Ovary (tissue), 9 donors: ENCODE data around the gene SMG6. TPM values are rescaled to one million over a fixed set of nuclear protein-coding genes. Genes with fewer than 3 reads are reported as not detected.

Source experiments
- DNase-seq, 5 donors: peaks; one replicate each; pipeline ENCODE4 v3.0.0-alpha.2; 2019 to 2020
- H3K27ac ChIP-seq, 2 donors: fragments of 200-600 bp; one replicate each; pipeline versions ENCODE4 v1.5.1 to v1.8.0; 2019 to 2022
- H3K27me3 ChIP-seq: fragments of 200-600 bp; one replicate; pipeline ENCODE4 v1.8.0; 2022
- H3K36me3 ChIP-seq: fragments of 200-600 bp; sonication (generic); one replicate; pipeline ENCODE4 v1.5.1; 2019
- H3K4me1 ChIP-seq: one replicate; pipeline ENCODE4 v1.8.1; 2013; ENCODE audit warnings: mild to moderate bottlenecking, moderate library complexity; ENCODE audit not compliant: insufficient read depth
- H3K4me3 ChIP-seq: fragments of 200-600 bp; sonication (generic); one replicate; pipeline ENCODE4 v1.5.1; 2017
- H3K9me3 ChIP-seq, 2 donors: fragments of 200-600 bp in 1 of 2; sonication (generic) in 1 of 2; one replicate each; pipeline versions ENCODE4 v1.5.1 to v1.8.1; 2013 to 2019; ENCODE audit warnings: mild to moderate bottlenecking in 1 of 2, moderate library complexity in 1 of 2
- CTCF ChIP-seq, 3 donors: fragments of 450-650 bp in 2 of 3; fragments of 200-600 bp in 1 of 3; IDR thresholded peaks; one replicate each; pipeline versions ENCODE4 v1.5.1 to v1.8.0; 2016 to 2022; ENCODE audit warnings: antibody characterized with exemption in 3 of 3, mild to moderate bottlenecking in 1 of 3
- EP300 ChIP-seq: sonication (generic); formaldehyde crosslinking; IDR thresholded peaks from one replicate; pipeline ENCODE4 v1.6.1; 2017; ENCODE audit warnings: antibody characterized with exemption
- POLR2A ChIP-seq: fragments of 450-650 bp; IDR thresholded peaks from one replicate; pipeline ENCODE4 v1.6.1; 2017; ENCODE audit warnings: antibody characterized with exemption, mild to moderate bottlenecking, moderate library complexity
- WGBS, 3 donors: extraction: QIAGEN DNeasy Blood & Tissue Kit in 1 of 3; methylation state at CpG; one replicate each; pipeline versions ENCODE4 v1.1.5 to v1.1.7; 2013 to 2017; 5-methylcytosine and 5-hydroxymethylcytosine counted together
- intact Hi-C, 4 donors: fragments of 100-400 bp; cut with DNase I; formaldehyde crosslinking; loops; one replicate each; pipeline versions ENCODE4 v1.11.0 to v1.15.1; 2022 to 2023
- polyA plus RNA-seq, 2 donors: library from polyadenylated mRNA; stranded (reverse); fragments of 200-250 nt in 1 of 2; fragments of 350-450 nt in 1 of 2; fragmentation: Illumina TruSeq in 1 of 2; extraction: RNeasy Lipid Tissue Mini Kit (QIAGEN cat#74804) in 1 of 2; gene quantifications; one replicate each; pipeline ENCODE4 v1.2.3, GENCODE V29; 2013 to 2014
- total RNA-seq, 7 donors: library from RNA; depleted of rRNA in 2 of 7; stranded (reverse); fragments of >200 nt in 2 of 7; fragmentation: NEBNext Ultra II Directional in 3 of 7; extraction: Animal tissue kit (Norgen Biotek cat#: 25700) in 3 of 7; gene quantifications; one replicate each; pipeline versions ENCODE4 v1.1.0 to v1.2.4, GENCODE V29; 2016 to 2023
- donor health status: DM: no; HTN: no; CAD: no; lungs with moderate emphysema.
- donor health status: DM: no; HTN: no; CAD: no.
- donor health status: Bipolar disorder and iron deficiency.
- donor health status: DM: yes; HTN: yes; CAD: no.
- donor health status: DM: no; HTN: no; CAD: no.
- donor health status: DM: yes; HTN: yes; CAD: no.

The SMG6 gene
- total and polyA plus RNA-seq, 9 donors, result 33.8 to 66.0 (median 51.0) TPM

GRCh38 chr17:2106308-2106955, 197.2 kb downstream of the SMG6 start:
- WGBS, 3 donors, result 70 to 79% (median 71%) methylated on average over 11 of the region's 11 CpGs
- TF ChIP-seq POLR2A, result no peak
- H3K27me3 ChIP-seq, result no peaks in the 10 kb centered on the region
- H3K4me3 ChIP-seq, result no peak overlapping the region
- H3K9me3 ChIP-seq, result no peaks in the 10 kb centered on the region
- no peak overlapping the region for H3K27ac ChIP-seq
- intact Hi-C loops, result loop anchor here in 1 of 4 donors (10.0 kb wide), 1 partner anchor 48 kb away; no protein-coding TSS in a partner anchor
- no peaks in the 10 kb centered on the region for H3K4me1 ChIP-seq
- no peak for DNase-seq
- no peaks in the 10 kb centered on the region for H3K36me3 ChIP-seq

GRCh38 chr17:2105663-2106062, 197.9 kb downstream of the SMG6 start:
- no peak for TF ChIP-seq CTCF (IDR thresholded peaks at IDR 0.05)
- TF ChIP-seq POLR2A, result no peak
- no peak for TF ChIP-seq EP300
- H3K27me3 ChIP-seq, result no peaks in the 10 kb centered on the region
- H3K9me3 ChIP-seq, result no peaks in the 10 kb centered on the region
- no peak overlapping the region for H3K4me3 ChIP-seq
- WGBS, 3 donors, result 89 to 98% (median 97%) methylated on average over 1 of the region's 1 CpG
- H3K36me3 ChIP-seq, result no peaks in the 10 kb centered on the region
- H3K4me1 ChIP-seq, result no peaks in the 10 kb centered on the region
- intact Hi-C loops, result loop anchor here in 1 of 4 donors (10.0 kb wide), 1 partner anchor 49 kb away; no protein-coding TSS in a partner anchor
- H3K27ac ChIP-seq, result no peak overlapping the region
- no peak for DNase-seq

- no peaks in the 10 kb centered on the region for H3K36me3 ChIP-seq
- intact Hi-C loops, result loop anchor here in 1 of 4 donors (10.0 kb wide), 1 partner anchor 52 kb away; no protein-coding TSS in a partner anchor
- no peaks in the 10 kb centered on the region for H3K27me3 ChIP-seq
- 78 to 94% (median 92%) methylated on average over 9 of the region's 9 CpGs for WGBS, 3 donors
- no peak overlapping the region for H3K27ac ChIP-seq
- TF ChIP-seq POLR2A (no peak), EP300 (no peak), CTCF (IDR thresholded peaks at IDR 0.05) (no peak)
- no peaks in the 10 kb centered on the region for H3K9me3 ChIP-seq
- DNase-seq, result peak in 1 of 5 donors; percentile 1
- H3K4me3 ChIP-seq, result no peak overlapping the region
- H3K4me1 ChIP-seq, result no peaks in the 10 kb centered on the region
Observed at GRCh38 chr17:2102931-2103809, 200.4 kb downstream of the SMG6 start.

DNA sequence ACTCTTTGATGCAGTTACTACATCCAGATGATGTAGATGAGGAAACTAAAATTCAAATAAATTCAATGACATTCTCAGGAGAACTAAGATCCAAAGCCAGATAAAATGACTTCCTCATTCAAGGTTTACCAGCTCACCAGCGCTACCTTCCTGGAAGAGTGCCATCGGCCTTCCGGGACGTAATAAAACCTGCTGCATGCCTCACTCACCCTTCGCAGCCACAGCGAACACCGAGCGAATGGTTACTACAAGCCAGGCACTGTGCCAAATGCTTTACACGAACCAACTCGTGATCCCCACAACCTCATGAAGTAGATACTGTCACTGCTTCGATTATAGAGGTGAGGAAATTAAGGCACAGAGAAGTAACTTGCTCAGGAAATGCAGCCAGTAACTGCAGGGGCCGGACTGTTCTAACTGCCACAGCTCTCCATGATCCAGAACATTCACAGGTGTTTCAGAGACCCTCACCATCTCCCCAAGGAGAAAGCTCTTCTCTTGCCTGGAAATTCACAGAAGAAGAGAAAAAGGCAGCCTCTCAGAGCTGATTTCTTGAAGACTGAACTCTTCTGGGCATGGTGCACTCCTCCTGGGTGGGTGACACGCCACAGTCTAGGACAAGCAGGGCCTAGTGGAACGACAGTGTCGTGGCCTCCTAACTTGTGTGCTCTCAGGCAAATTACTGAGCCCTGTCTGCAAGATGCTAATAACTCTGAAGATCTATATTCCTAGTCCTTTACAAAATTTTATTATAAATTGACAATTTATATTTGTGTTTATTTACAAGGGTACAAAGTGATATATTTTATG, 201.9 kb downstream of the SMG6 start:
- H3K4me1 ChIP-seq, result no peaks in the 10 kb centered on the region
- TF ChIP-seq CTCF (IDR thresholded peaks at IDR 0.05) (no peak), POLR2A (no peak), EP300 (no peak)
- no peaks in the 10 kb centered on the region for H3K27me3 ChIP-seq
- no peak overlapping the region for H3K4me3 ChIP-seq
- DNase-seq, result peak in 1 of 5 donors; percentile 27
- H3K27ac ChIP-seq, result no peak overlapping the region
- intact Hi-C loops, result loop anchor here in 1 of 4 donors (10.0 kb wide), 1 partner anchor 53 kb away; no protein-coding TSS in a partner anchor
- WGBS, 3 donors, result 71 to 76% (median 74%) methylated on average over 15 of the region's 15 CpGs
- H3K36me3 ChIP-seq, result no peaks in the 10 kb centered on the region
- no peaks in the 10 kb centered on the region for H3K9me3 ChIP-seq
